HUDEP-2 (cell line): Measurements from ENCODE around the gene MYO18A.
"Not testable (repeated sequence)": the region's sequence is repeated elsewhere in the genome, so short reads cannot be mapped to it uniquely, and the experiment has no call there.

Experiments
- DNase-seq, 76 experiments: peaks; one replicate each; lab custom pipeline; 2025; ENCODE audit not compliant: unreplicated experiment in 76 of 76; lab: John Stamatoyannopoulos, UW

Gene MYO18A

GRCh38 chr17:29195465-29196081, 15.4 kb upstream of the MYO18A start:
- no peak for DNase-seq

GRCh38 chr17:29194669-29195068, 14.5 kb upstream of the MYO18A start:
- DNase-seq, result no peak

- DNase-seq, result no peak
Measured at GRCh38 chr17:29193146-29193545, 12.9 kb upstream of the MYO18A start.

GRCh38 chr17:29190592-29191207, 10.5 kb upstream of the MYO18A start:
- DNase-seq, result no peak

- DNase-seq, result no peak
Measured at GRCh38 chr17:29190039-29190438, 9.8 kb upstream of the MYO18A start.

- DNase-seq, result no peak
Measured at GRCh38 chr17:29189355-29189754, 9.2 kb upstream of the MYO18A start.

- DNase-seq, result peak in 1 of 76 experiments; percentile 12
Measured at GRCh38 chr17:29181226-29181625, 1.0 kb upstream of the MYO18A start.

- peak in 2 of 76 experiments; percentile 36 to 38 for DNase-seq
Measured at GRCh38 chr17:29180788-29181160, 576 bp upstream of the MYO18A start.

- DNase-seq, result peak; percentile 45 to 99 (median 96)
Measured at GRCh38 chr17:29179232-29180033, 765 bp downstream of the MYO18A start.

- peak in 23 of 76 experiments; percentile 9 to 75 (median 42) for DNase-seq
Measured at GRCh38 chr17:29178750-29179231, 1.4 kb downstream of the MYO18A start.

GRCh38 chr17:29177871-29178749, 2.1 kb downstream of the MYO18A start:
- DNase-seq, result peak in 5 of 76 experiments; percentile 17 to 57 (median 39)

- DNase-seq, result no peak
Measured at GRCh38 chr17:29177541-29177870, 2.7 kb downstream of the MYO18A start.

- peak in 73 of 76 experiments; percentile 13 to 81 (median 58) for DNase-seq
Measured at GRCh38 chr17:29176558-29177351, 3.4 kb downstream of the MYO18A start.

GRCh38 chr17:29175349-29175748, 4.8 kb downstream of the MYO18A start:
- DNase-seq, result no peak

- no peak for DNase-seq
Measured at GRCh38 chr17:29172589-29172988, 7.6 kb downstream of the MYO18A start.

GRCh38 chr17:29170682-29171081, 9.5 kb downstream of the MYO18A start:
- DNase-seq, result no peak

GRCh38 chr17:29169806-29170591, 10.2 kb downstream of the MYO18A start:
- no peak for DNase-seq

GRCh38 chr17:29168759-29169126, 11.5 kb downstream of the MYO18A start:
- DNase-seq, result not testable (repeated sequence)

- DNase-seq, result peak in 1 of 76 experiments; percentile 0
Measured at GRCh38 chr17:29168079-29168758, 12.0 kb downstream of the MYO18A start.
